ENCODE data around the gene TUBB1. TPM values are rescaled to one million over a fixed set of nuclear protein-coding genes. Genes with fewer than 3 reads are reported as not detected.
"Not testable (repeated sequence)": the region's sequence is repeated elsewhere in the genome, so short reads cannot be mapped to it uniquely, and the experiment has no call there.

The TUBB1 gene
- total and polyA plus RNA-seq, 7 experiments from 2014 or later: 0.14 to 9.5 (median 0.60) TPM; not detected in 3

DNA sequence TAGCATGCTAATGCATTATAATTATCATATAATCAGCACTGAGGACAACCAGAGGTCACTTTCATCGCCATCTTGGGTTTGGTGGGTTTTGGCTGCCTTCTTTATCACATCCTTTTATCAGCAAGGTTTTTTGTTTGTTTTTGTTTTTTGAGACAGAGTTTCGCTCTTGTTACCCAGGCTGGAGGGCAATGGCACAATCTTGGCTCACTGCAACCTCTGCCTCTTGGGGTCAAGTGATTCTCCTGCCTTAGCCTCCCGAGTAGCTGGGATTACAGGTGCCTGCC lies 7.4 kb upstream of the TUBB1 start:
- H3K9me3 Mint-ChIP-seq; H3K36me3 ChIP-seq (ENCODE audit: control insufficient read depth in 2 of 3, insufficient read depth in 3 of 3, low read length in 3 of 3); H3K4me3 ChIP-seq (ENCODE audit: low read length); H3K27ac ChIP-seq (ENCODE audit: low read depth, low read length); H3K27ac Mint-ChIP-seq; H3K36me3 Mint-ChIP-seq; intact Hi-C loops (cut with micrococcal nuclease); H3K27me3 Mint-ChIP-seq; CTCF ChIA-PET; DNase-seq; H3K4me3 Mint-ChIP-seq; POLR2A ChIA-PET; H3K27me3 ChIP-seq (ENCODE audit: control insufficient read depth in 2 of 2, insufficient read depth in 2 of 2, low read length in 2 of 2); H3K9me3 ChIP-seq (ENCODE audit: control insufficient read depth in 2 of 3, low read length in 3 of 3); ATAC-seq: not testable (repeated sequence)
- peaks cover 21 to 47% (median 39%) of the 10 kb centered on the region in 7 donors for H3K4me1 Mint-ChIP-seq
- H3K4me1 ChIP-seq (ENCODE audit: control insufficient read depth in 2 of 2, insufficient read depth in 2 of 2, low read length in 2 of 2): peaks cover 10 to 19% of the 10 kb centered on the region in 2 donors

DNA sequence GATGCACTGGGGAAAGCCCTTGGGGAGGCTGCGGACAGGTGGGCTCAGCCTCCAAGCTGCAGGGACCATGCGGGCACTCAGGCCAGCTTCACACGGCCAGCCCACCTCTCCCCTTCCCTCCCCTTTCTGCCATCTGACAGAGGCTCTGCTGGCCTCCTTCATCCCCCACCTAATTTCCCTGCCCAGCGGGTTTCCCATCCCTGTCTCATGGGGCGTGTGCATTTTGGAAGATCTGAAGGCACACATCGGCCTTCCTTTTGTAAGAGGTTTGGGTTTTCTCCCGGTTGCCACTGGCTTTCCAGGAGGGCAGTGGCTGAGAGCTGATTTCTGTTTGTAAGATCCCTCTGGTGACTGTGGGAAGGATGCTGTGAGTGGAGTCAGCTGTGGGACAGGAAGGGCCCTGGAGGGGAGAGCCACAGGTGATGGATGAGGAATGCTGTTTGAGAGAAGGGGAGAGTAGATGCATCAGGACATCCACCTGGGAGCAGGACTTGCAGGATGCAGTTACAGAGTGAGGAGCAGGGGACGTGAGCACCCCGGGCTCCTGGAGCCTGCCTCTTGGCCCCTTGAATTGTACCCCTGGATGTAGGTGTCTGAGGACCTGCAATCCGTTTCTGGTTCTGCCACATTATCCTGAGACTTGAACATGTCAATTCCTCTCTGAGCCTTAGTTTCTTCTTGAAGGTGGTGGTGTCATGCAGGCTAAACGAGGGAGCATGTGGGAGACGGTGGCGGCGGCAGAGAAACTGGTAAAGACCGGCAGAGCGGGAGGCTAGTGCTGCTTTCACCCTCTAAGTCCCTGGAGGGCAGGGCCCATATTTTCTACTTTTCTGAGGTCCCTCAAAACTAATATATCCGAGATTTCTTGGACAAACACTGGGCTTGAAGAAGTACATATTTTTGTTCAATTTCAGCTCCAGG lies 5.9 kb upstream of the TUBB1 start:
- H3K27me3 Mint-ChIP-seq: no peaks in the 10 kb centered on the region
- Histone ChIP-seq H3K27ac (ENCODE audit: low read depth, low read length) (no peak overlapping the region), H3K4me1 (ENCODE audit: control insufficient read depth in 2 of 2, insufficient read depth in 2 of 2, low read length in 2 of 2) (peaks cover 10 to 24% of the 10 kb centered on the region in 2 donors), H3K36me3 (ENCODE audit: control insufficient read depth in 2 of 3, insufficient read depth in 3 of 3, low read length in 3 of 3) (no peaks in the 10 kb centered on the region), H3K9me3 (ENCODE audit: control insufficient read depth in 2 of 3, low read length in 3 of 3) (no peaks in the 10 kb centered on the region), H3K27me3 (ENCODE audit: control insufficient read depth in 2 of 2, insufficient read depth in 2 of 2, low read length in 2 of 2) (no peaks in the 10 kb centered on the region), H3K4me3 (ENCODE audit: low read length) (no peak overlapping the region)
- ChIA-PET POLR2A (interaction anchor here (0.6 to 1.4 kb wide), 4 partner anchors 8 to 21 kb away, joined by 3 to 4 read pairs (median 4); partner anchors contain the start of gene ATP5F1E), CTCF (no interaction called here)
- intact Hi-C loops (cut with micrococcal nuclease): no loop called here
- no peaks in the 10 kb centered on the region for H3K36me3 Mint-ChIP-seq
- peak overlapping the region in 6 of 10 donors; percentile 2 to 56 (median 22) for H3K4me3 Mint-ChIP-seq
- no peaks in the 10 kb centered on the region for H3K9me3 Mint-ChIP-seq
- H3K4me1 Mint-ChIP-seq: peaks cover 24 to 53% (median 47%) of the 10 kb centered on the region in 7 donors
- DNase-seq (peak in 1 of 9 donors; percentile 13), ATAC-seq (no peak)
- H3K27ac Mint-ChIP-seq: peak overlapping the region in 5 of 9 donors; percentile 12 to 84 (median 55)

DNA sequence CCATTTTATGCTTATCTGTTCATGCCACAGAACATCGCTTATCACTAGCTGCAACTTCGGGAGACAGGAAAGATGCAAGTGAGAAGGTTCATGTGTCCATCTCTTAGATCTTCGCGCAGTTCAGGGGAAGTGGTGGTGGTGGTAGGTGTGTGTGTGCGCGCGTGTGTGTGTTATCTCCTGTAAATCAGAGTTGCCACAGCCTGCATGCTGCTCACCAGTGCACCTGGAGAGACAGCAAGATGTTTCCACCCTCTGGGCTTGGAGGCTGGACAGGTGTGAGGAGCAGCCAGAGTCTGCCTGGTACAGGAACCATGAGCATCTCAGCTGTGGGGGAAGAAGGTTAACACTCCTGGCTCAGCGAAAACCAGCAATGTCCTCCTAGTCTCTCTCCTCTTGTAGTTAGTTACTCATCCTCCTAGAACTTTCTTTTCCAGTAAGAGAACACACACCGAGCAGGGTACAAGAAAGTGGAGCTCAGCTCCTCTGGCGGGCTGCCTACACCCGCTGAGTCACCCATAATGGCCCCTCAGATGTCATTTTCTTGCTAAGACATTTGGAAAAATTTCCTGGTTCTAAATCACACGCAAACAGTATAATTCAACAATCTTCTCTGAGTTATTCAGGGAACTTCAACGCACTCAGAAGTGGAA lies 5.1 kb upstream of the TUBB1 start:
- intact Hi-C loops (cut with micrococcal nuclease): no loop called here

DNA sequence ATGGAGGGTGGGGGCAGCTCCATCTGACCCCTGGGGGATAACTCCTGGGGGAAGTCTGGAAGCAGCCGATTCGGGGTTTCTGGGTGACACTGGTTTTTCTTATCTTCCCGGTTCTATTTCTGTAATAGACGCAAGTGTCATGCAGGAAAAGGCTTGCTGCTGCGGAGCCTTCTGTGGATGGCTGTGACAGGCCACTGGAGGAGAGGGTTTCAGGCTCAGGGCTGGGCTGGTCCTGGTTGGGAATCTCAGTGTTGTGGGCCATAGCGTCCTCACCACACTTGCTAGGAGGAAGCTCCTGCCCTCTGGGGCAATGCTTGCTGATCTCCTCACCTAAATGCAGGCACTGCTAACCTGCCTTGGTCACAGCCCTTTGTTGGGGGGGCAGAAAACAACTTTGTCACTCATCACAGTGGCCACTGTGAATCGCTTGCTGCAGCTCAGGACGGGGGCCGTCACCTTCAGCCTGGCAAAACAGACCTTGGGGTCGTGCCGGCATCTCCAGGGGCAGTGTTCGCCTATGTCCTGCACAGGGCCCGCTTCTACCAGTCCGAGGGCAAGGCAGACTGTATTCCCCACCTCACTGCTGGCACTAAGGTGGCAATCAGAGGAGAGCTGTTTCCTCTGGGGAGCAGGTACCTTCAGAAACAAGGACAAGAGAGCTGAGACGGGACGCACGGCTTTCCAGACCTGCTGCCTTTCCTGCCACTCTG lies 4.4 kb upstream of the TUBB1 start:
- POLR2A ChIA-PET: interaction anchor here (0.6 to 1.6 kb wide), 5 partner anchors 10 to 69 kb away, joined by 3 to 8 read pairs (median 4); partner anchors contain the start of gene ATP5F1E
- H3K27me3 ChIP-seq (ENCODE audit: control insufficient read depth in 2 of 2, insufficient read depth in 2 of 2, low read length in 2 of 2): no peaks in the 10 kb centered on the region
- Mint-ChIP-seq H3K27me3 (no peaks in the 10 kb centered on the region), H3K4me3 (peak overlapping the region in 2 of 10 donors; percentile 19 to 26), H3K36me3 (peaks cover 0 to 5% (median 0%) of the 10 kb centered on the region in 5 donors), H3K4me1 (peaks cover 26 to 53% (median 47%) of the 10 kb centered on the region in 7 donors), H3K27ac (peak overlapping the region in 2 of 9 donors; percentile 23 to 76), H3K9me3 (no peaks in the 10 kb centered on the region)
- DNase-seq (no peak), ATAC-seq (no peak)
- H3K4me1 ChIP-seq (ENCODE audit: control insufficient read depth in 2 of 2, insufficient read depth in 2 of 2, low read length in 2 of 2): peaks cover 10 to 24% of the 10 kb centered on the region in 2 donors
- no peak overlapping the region for H3K27ac ChIP-seq (ENCODE audit: low read depth, low read length)
- H3K36me3 ChIP-seq (ENCODE audit: control insufficient read depth in 2 of 3, insufficient read depth in 3 of 3, low read length in 3 of 3): no peaks in the 10 kb centered on the region
- CTCF ChIA-PET: no interaction called here
- H3K4me3 ChIP-seq (ENCODE audit: low read length): no peak overlapping the region
- intact Hi-C loops (cut with micrococcal nuclease): no loop called here
- H3K9me3 ChIP-seq (ENCODE audit: control insufficient read depth in 2 of 3, low read length in 3 of 3): no peaks in the 10 kb centered on the region

More for the DNA sequence above, 5.1 kb upstream of the TUBB1 start:
- Histone ChIP-seq H3K27me3 (ENCODE audit: control insufficient read depth in 2 of 2, insufficient read depth in 2 of 2, low read length in 2 of 2) (no peaks in the 10 kb centered on the region), H3K27ac (ENCODE audit: low read depth, low read length) (no peak overlapping the region), H3K4me3 (ENCODE audit: low read length) (no peak overlapping the region), H3K9me3 (ENCODE audit: control insufficient read depth in 2 of 3, low read length in 3 of 3) (no peaks in the 10 kb centered on the region), H3K36me3 (ENCODE audit: control insufficient read depth in 2 of 3, insufficient read depth in 3 of 3, low read length in 3 of 3) (no peaks in the 10 kb centered on the region), H3K4me1 (ENCODE audit: control insufficient read depth in 2 of 2, insufficient read depth in 2 of 2, low read length in 2 of 2) (peaks cover 10 to 24% of the 10 kb centered on the region in 2 donors)
- ATAC-seq (peak; percentile 67), DNase-seq (peak in 4 of 9 donors; percentile 16 to 36 (median 28))
- Mint-ChIP-seq H3K27ac (peak overlapping the region in 5 of 9 donors; percentile 10 to 76 (median 21)), H3K36me3 (no peaks in the 10 kb centered on the region), H3K4me3 (peak overlapping the region in 5 of 10 donors; percentile 4 to 26 (median 14)), H3K27me3 (no peaks in the 10 kb centered on the region), H3K4me1 (peaks cover 26 to 53% (median 47%) of the 10 kb centered on the region in 7 donors), H3K9me3 (no peaks in the 10 kb centered on the region)
- POLR2A ChIA-PET: interaction anchor here (0.6 to 1.6 kb wide), 5 partner anchors 8 to 52 kb away, joined by 3 to 8 read pairs (median 4); partner anchors contain the start of gene ATP5F1E
- CTCF ChIA-PET: no interaction called here

DNA sequence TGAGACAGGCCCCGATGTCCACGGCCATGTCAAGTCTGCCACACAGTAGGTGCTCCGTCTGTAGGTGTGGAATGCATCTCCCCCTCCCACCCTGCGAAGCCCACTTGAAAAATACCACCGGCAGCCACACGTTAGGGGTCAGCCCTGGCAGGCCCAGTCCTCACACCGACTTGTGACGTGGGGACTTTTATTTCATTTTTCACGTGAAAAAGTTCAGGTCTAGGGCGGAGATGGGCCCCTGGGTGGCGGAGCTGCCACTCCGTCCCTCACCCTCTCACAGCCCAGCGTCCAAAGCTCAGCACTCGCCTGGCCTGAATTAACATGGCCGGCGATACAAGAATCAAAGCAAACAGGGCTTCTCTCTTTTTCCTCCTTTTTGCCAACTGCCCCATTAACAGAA lies 3.8 kb upstream of the TUBB1 start:
- H3K9me3 ChIP-seq (ENCODE audit: control insufficient read depth in 2 of 3, low read length in 3 of 3): no peaks in the 10 kb centered on the region
- H3K27me3 ChIP-seq (ENCODE audit: control insufficient read depth in 2 of 2, insufficient read depth in 2 of 2, low read length in 2 of 2): no peaks in the 10 kb centered on the region
- H3K9me3 Mint-ChIP-seq: no peaks in the 10 kb centered on the region
- ChIA-PET CTCF (no interaction called here), POLR2A (interaction anchor here (1.6 to 2.0 kb wide), 2 partner anchors 10 to 17 kb away, joined by 4 to 8 read pairs; partner anchors contain the start of gene ATP5F1E)
- DNase-seq (no peak), ATAC-seq (no peak)
- peaks cover 10 to 24% of the 10 kb centered on the region in 2 donors for H3K4me1 ChIP-seq (ENCODE audit: control insufficient read depth in 2 of 2, insufficient read depth in 2 of 2, low read length in 2 of 2)
- intact Hi-C loops (cut with micrococcal nuclease): no loop called here
- no peak overlapping the region for H3K4me3 Mint-ChIP-seq
- H3K36me3 ChIP-seq (ENCODE audit: control insufficient read depth in 2 of 3, insufficient read depth in 3 of 3, low read length in 3 of 3): no peaks in the 10 kb centered on the region
- H3K4me3 ChIP-seq (ENCODE audit: low read length): no peak overlapping the region
- H3K27ac ChIP-seq (ENCODE audit: low read depth, low read length): no peak overlapping the region
- peaks cover 0 to 5% (median 0%) of the 10 kb centered on the region in 5 donors for H3K36me3 Mint-ChIP-seq
- H3K27ac Mint-ChIP-seq: no peak overlapping the region
- peaks cover 26 to 53% (median 47%) of the 10 kb centered on the region in 7 donors for H3K4me1 Mint-ChIP-seq
- H3K27me3 Mint-ChIP-seq: no peaks in the 10 kb centered on the region
